GM18519 (cell line): Measurements from ENCODE around the gene COMP.
"Not testable (repeated sequence)": the region's sequence is repeated elsewhere in the genome, so short reads cannot be mapped to it uniquely, and the experiment has no call there.

ENCODE experiments used
- ATAC-seq: cut with Tn5 transposase; IDR thresholded peaks from one replicate; pipeline ENCODE4 v1.9.1; 2021; ENCODE audit warnings: mild to moderate bottlenecking, moderate library complexity; ENCODE audit not compliant: unreplicated experiment, low FRiP score

COMP gene

GRCh38 chr19:18733762-18734332 is 57.3 kb downstream of the COMP start:
- ATAC-seq: not testable (repeated sequence)

- no peak for ATAC-seq
Observed at GRCh38 chr19:18733196-18733647, 57.9 kb downstream of the COMP start.
